Measurements from ENCODE around the gene RAMP2.

Gene RAMP2

DNA sequence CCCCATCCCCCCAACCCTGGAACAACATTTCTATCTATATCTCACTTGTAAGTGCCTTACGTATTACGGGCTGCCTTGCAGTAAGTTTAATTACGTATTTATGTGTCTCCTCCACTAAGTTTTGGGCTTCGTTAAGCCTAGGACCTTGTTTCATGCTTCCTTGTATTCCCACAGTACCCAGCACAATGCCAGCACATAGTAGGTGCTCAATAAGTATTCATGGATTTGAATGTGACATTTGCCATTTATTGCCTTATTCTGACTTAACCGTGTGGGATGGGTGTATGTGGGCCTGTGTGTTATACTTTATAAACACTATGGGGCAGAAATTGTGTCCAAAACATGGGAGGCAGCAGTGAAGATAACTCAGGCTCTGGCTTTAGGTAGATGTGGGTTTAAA is 31.5 kb downstream of the RAMP2 start:
- no peak for DNase-seq (ENCODE audit: low read depth, low spot score)

DNA sequence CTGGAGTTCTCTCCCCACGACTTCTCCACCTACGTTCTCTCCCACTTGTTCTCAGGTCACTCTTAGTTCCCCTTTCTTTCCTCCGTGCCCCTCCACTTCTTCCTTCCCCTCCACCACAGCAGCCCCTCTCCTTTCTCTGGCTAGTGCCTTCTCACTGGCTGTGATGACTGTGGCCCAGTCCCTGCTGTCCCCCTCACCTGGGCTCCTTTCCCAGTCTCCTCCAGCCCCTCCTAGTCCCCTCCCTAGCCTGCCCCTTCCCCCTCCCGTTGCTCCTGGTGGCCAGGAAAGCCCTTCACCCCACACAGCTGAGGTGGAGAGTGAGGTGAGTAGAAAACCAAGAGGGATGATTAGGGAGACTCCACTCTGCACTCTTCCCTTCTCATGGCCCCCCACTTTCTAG is 34.0 kb downstream of the RAMP2 start:
- DNase-seq (ENCODE audit: low read depth, low spot score): no peak

DNA sequence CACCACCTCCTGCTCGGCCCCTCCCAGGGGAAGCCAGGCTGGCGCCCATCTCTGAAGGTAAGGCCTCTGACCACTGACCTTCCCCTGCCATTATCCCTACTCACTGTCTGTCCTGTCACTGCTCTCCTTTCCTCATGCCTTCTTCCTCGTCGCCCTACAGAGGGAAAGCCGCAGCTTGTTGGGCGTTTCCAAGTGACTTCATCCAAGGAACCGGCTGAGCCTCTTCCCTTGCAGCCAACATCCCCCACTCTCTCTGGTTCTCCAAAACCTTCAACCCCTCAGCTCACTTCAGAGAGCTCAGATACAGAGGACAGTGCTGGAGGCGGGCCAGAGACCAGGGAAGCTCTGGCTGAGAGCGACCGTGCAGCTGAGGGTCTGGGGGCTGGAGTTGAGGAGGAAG is 34.4 kb downstream of the RAMP2 start:
- DNase-seq (ENCODE audit: low read depth, low spot score): no peak

DNA sequence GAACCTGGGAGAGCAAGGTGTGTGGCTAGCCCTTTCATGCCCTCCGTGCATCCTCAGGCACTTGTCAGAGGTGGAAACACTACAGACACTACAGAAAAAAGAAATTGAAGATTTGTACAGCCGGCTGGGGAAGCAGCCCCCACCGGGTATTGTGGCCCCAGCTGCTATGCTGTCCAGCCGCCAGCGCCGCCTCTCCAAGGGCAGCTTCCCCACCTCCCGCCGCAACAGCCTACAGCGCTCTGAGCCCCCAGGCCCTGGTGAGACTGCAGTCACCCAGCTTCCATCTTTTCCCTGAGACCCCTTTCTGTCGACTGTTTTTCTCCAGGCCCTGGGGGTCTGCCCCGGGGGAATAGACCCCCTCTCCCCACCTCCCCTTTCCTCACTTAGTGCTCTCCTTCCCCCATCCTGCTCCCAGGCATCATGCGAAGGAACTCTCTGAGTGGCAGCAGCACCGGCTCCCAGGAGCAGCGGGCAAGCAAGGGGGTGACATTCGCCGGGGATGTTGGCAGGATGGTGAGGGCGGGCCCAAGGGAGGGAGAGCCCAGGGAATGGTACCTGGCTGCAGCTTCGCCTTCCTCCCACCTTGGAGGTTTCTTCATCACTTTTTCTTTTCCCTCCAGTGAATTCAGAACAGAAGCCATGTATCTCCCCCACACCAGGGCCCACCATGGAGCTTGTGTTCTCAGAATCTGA is 35.2 kb downstream of the RAMP2 start:
- DNase-seq (ENCODE audit: low read depth, low spot score): no peak

DNA sequence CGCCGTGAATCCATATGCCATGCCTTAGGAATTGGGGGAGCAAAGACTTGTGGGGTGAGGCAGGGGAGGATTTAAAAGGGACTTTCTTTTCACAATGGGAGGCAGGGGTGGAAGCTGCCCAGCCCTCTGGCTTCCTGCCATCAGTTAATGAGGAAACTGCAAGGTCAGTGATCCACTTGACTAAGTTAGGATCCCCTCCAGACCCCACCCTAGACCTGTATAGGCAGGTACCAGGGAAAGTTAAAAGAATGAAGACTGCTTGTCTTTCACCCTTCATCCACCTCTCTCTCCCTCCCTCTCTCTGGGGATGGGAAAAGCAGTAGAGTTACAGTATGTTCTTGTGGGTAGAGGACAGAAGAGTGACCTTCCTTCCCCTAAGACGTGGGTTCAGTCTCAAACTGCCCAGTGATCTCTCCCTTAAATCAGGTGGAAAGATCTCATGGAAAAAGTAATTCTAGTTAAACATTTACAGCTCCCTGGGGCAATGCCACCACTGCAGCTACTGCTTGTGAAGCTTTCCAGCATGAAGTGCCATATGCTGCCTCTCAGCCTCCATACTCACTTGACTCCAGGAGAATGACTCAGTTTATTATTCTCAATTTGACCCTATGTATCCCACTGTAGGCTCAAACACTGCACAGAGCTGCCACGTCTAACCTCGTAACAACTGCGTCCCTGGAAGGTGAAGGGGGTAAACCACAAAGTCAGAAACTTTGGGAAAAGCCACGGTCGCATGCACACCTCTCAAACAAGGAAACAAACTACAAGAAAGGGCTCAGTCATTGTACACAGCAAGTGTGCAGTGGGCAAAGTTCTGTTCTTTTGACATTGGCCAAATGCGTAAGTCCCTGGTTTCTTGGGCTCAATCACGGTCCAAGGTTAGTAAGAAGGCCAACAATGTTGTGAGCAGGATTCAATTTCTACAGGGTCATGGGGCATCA is 36.3 kb downstream of the RAMP2 start:
- DNase-seq (ENCODE audit: low read depth, low spot score): no peak

DNA sequence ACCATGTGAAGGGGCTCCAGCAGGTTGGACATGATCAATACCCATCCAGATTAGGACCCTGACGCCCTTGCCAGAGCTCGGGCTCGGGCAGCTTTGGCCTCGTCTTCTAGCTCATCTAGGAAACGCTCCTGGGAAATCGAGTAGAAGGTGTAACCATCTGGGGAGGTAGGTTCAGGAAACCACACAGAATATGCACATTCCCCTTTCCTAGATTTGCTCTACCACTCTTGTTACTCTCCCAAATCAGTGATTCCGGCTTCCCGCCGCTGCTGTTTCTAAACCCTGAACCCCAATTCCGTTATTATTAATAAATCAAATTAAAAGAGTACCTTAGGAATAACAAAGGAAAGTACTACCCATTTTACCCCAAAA is 37.0 kb downstream of the RAMP2 start:
- no peak for DNase-seq (ENCODE audit: low read depth, low spot score)

DNA sequence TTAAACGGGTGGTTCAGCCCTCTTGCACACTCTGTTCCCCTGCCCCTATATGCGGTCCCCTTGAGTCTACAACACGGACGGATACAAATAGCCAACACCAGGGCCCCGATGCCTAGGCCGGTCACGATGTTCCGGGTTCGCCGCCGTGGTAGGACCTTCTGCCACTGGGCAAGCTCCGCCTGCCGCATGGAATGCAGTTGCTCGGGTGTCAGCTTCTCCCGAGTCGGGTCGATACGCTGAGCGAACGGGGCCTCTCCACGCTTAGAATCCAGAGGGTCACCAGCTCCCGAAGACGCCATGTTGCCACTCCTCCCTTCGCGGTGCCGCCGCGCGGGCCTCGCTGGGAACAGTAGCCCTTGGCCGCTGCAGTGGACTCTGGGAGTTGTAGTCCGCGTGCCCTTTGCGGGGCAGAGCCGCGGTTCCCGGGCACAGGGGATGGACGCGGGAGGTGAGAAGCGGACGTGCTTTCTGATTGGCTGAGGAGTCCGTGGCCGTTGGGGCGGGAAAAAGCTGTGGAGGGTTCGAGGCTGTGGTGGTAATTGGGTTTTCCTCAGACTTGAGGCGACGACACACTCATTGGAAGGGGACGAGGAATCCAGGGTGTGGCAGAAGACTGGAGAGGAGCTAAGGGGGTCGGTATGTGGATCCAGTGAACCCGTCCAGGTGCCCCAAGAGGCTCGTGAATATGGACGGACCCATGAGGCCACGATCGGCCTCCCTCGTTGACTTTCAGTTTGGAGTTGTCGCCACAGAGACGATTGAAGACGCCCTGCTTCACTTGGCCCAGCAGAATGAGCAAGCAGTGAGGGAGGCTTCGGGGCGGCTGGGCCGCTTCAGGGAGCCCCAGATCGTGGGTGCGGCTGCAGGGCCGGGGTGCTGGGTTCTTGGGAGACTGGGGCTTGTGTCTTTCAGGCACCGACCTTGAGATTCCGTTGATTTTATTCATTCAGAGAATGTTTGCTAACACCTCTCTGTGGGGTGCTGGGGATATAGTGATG is 37.7 kb downstream of the RAMP2 start, which contains the start of the genes CNTD1 and COA3:
Gene CNTD1 (plus strand): TSS at position 479 of the 998 bp plus-strand sequence. CDS start 207 bp downstream, at position 686.
Gene COA3 (minus strand): TSS at position 322 of the 998 bp plus-strand sequence. CDS start 23 bp downstream, at position 299.
- DNase-seq (ENCODE audit: low read depth, low spot score): peak; percentile 89

DNA sequence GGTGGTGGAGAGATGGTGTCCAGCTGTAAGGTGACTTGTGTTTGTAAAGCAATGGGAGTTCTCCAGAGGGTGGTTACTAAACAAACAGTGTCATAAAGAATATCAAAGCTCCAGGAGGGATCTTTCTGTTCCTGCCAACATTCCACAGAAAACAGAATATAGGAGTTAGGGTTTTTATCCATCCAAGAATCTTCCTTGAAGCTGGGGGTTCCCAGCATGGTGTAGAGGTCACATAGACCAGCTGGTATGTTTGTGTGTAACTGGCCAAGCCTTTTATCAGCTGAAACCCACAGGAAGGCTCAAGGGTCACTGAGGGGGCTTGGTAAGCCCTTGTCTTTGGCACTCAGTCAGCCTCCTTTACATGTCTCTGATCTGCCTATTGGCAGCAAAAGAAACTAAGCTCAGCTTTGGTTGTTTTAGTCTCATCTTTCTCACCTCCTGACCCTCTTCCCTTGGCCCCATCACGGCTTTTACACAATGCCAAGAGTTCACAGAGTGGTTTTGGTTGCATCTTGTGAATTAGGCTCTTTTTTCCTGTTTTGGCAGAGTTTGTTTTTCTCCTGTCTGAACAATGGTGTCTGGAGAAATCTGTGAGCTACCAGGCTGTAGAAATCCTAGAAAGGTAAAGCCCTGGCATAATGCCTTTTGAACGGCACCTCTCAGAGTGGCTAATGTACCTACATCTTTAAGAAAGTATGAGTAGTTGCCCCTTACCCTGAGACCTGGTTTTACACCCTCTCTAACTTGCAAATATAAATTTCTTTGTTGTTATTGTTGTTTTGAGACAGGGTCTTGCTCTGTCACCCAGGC is 42.3 kb downstream of the RAMP2 start:
- DNase-seq (ENCODE audit: low read depth, low spot score): no peak

DNA sequence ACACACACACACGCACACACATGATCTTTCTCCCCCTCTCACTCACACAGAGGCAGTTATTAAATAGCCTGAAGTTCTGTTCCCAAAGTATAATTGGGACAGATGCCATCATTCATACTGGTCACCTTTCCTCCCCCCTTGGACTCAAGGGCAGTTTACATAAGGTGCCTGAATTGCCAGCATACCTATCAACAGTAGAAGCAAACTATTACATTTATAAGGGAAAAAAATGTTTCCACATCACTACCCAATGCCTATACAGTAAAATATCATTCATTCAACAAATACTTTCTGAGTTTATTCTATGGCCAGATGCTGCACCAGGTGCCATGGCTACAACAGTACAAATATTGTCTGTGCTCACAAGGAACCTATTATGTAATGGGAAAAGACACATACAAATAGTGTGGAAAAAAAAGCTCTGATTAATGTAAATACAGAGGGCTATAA is 43.9 kb downstream of the RAMP2 start:
- no peak for DNase-seq (ENCODE audit: low read depth, low spot score)

DNA sequence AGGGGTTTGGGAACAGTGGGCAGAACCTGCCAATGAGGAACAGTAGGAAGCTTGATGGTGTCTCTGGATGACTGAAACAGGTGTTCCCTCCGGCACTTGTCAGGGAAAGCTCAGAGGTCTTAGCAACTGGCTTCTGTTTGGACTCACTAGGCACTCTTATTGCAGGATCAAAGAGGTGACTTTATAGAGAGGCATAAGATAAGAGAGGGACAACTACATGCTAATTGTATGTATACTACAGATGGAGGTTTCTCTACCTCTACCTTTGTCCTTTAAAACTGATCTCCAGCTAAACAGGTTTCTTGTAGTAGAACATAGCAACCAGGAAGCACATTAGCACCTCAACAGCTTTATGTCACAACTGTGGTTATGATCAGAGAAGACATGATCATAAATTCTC is 45.2 kb downstream of the RAMP2 start:
- no peak for DNase-seq (ENCODE audit: low read depth, low spot score)

DNA sequence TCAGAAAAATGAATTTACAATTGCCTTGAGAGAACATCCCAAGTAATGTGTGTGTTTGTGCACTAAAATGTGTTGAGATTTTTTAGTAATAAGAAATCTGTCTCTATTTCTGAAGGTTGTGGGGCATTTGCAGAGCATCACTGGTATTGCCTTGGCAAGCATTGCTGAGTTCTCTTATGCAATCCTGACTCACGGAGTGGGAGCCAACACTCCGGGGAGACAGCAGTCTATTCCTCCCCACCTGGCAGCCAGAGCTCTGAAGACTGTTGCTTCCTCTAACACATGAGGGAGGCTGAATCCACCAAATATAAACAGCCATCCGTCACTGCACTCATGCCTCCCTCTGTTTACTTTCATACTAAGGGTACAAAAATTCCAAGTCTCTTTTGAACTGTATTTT is 48.2 kb downstream of the RAMP2 start:
- DNase-seq (ENCODE audit: low read depth, low spot score): no peak
